Upper lobe of right lung (tissue), 1 donor: ENCODE measurements around the gene HTRA3. TPM values are rescaled to one million over a fixed set of nuclear protein-coding genes. Genes with fewer than 3 reads are reported as not detected.

ENCODE experiments used
- ATAC-seq: fragments of 200-7000 bp; cut with Tn5 transposase; one replicate; pipeline ENCODE4 v1.9.1; 2020; ENCODE audit warnings: mild to moderate bottlenecking, moderate library complexity
- DNase-seq: peaks from one replicate; pipeline ENCODE4 v3.0.0-alpha.2; 2020
- H3K27ac ChIP-seq: fragments of 200-600 bp; one replicate; pipeline ENCODE4 v1.8.0; 2022
- H3K27me3 ChIP-seq: fragments of 200-600 bp; one replicate; pipeline ENCODE4 v1.8.0; 2022; ENCODE audit warnings: mild to moderate bottlenecking
- H3K36me3 ChIP-seq: fragments of 200-600 bp; one replicate; pipeline ENCODE4 v1.8.0; 2022
- H3K4me1 ChIP-seq: fragments of 200-600 bp; one replicate; pipeline ENCODE4 v1.8.0; 2022
- H3K4me3 ChIP-seq: fragments of 200-600 bp; one replicate; pipeline ENCODE4 v1.8.0; 2022; ENCODE audit warnings: mild to moderate bottlenecking
- H3K9me3 ChIP-seq: fragments of 200-600 bp; one replicate; pipeline ENCODE4 v1.8.0; 2022
- CTCF ChIP-seq: fragments of 200-600 bp; IDR thresholded peaks from one replicate; pipeline ENCODE4 v1.8.0; 2022; ENCODE audit warnings: antibody characterized with exemption
- intact Hi-C: fragments of 100-400 bp; cut with DNase I; formaldehyde crosslinking; loops from one replicate; pipeline ENCODE4 v1.11.0; 2022
- total RNA-seq: library from RNA; stranded (reverse); fragmentation: NEBNext Ultra II Directional; extraction: Animal tissue kit (Norgen Biotek cat#: 25700); gene quantifications from one replicate; pipeline ENCODE4 v1.2.1, GENCODE V29; 2021
- donor health status: DM: no; HTN: yes; CAD: no; lungs with severe emphysema.

Gene HTRA3
- total RNA-seq, 1 donor from 2014 or later, result 25.0 TPM

GRCh38 chr4:8291701-8292477, 22.3 kb downstream of the HTRA3 start:
- DNase-seq (peak; percentile 22), ATAC-seq (no peak)
- Histone ChIP-seq H3K4me1 (no peaks in the 10 kb centered on the region), H3K27me3 (no peaks in the 10 kb centered on the region), H3K27ac (no peak overlapping the region), H3K4me3 (no peak overlapping the region), H3K9me3 (no peaks in the 10 kb centered on the region), H3K36me3 (no peaks in the 10 kb centered on the region)
- no peak for TF ChIP-seq CTCF
- intact Hi-C loops, result no loop called here

GRCh38 chr4:8292478-8293107, 23.0 kb downstream of the HTRA3 start:
- no peaks in the 10 kb centered on the region for H3K27me3 ChIP-seq
- no peak for TF ChIP-seq CTCF
- DNase-seq, result peak; percentile 45
- intact Hi-C loops, result no loop called here
- no peak for ATAC-seq
- H3K27ac ChIP-seq, result no peak overlapping the region
- H3K9me3 ChIP-seq, result no peaks in the 10 kb centered on the region
- H3K4me1 ChIP-seq, result no peaks in the 10 kb centered on the region
- H3K36me3 ChIP-seq, result no peaks in the 10 kb centered on the region
- no peak overlapping the region for H3K4me3 ChIP-seq

- Histone ChIP-seq H3K27me3 (no peaks in the 10 kb centered on the region), H3K4me3 (no peak overlapping the region), H3K4me1 (no peaks in the 10 kb centered on the region), H3K27ac (no peak overlapping the region), H3K36me3 (no peaks in the 10 kb centered on the region), H3K9me3 (no peaks in the 10 kb centered on the region)
- intact Hi-C loops, result no loop called here
- DNase-seq (peak; percentile 48), ATAC-seq (no peak)
- TF ChIP-seq CTCF, result no peak
Measured at GRCh38 chr4:8293131-8293975, 23.8 kb downstream of the HTRA3 start.

- H3K4me3 ChIP-seq, result no peak overlapping the region
- no peak for TF ChIP-seq CTCF
Measured at GRCh38 chr4:8294036-8294435, 24.5 kb downstream of the HTRA3 start.

GRCh38 chr4:8294775-8295174, 25.2 kb downstream of the HTRA3 start:
- Histone ChIP-seq H3K4me1 (no peaks in the 10 kb centered on the region), H3K9me3 (no peaks in the 10 kb centered on the region), H3K27me3 (no peaks in the 10 kb centered on the region), H3K27ac (no peak overlapping the region), H3K36me3 (no peaks in the 10 kb centered on the region), H3K4me3 (no peak overlapping the region)
- ATAC-seq (no peak), DNase-seq (no peak)
- intact Hi-C loops, result no loop called here
- TF ChIP-seq CTCF, result no peak

More at GRCh38 chr4:8294036-8294435, 24.5 kb downstream of the HTRA3 start:
- intact Hi-C loops, result no loop called here
- no peaks in the 10 kb centered on the region for H3K4me1 ChIP-seq
- H3K27me3 ChIP-seq, result no peaks in the 10 kb centered on the region
- H3K9me3 ChIP-seq, result no peaks in the 10 kb centered on the region
- no peaks in the 10 kb centered on the region for H3K36me3 ChIP-seq
- DNase-seq (peak; percentile 35), ATAC-seq (no peak)
- H3K27ac ChIP-seq, result no peak overlapping the region
